ENCODE results near the gene ZBTB12.
A peak's percentile ranks its signal among the peaks of the same experiment; 100 is the strongest.

The ZBTB12 gene

GRCh38 chr6:31901953-31902643 is at the start of gene ZBTB12:
TSS of gene ZBTB12 (minus strand) at chr6:31902086. CDS start at chr6:31901305, 781 bp downstream.
- in situ Hi-C loops (cut with MboI; ENCODE audit: low pct_unique_long_range_greater_than_20kb, low sequenced_read_pairs, unreplicated experiment), result no loop called here
- TF ChIP-seq CTCF (IDR thresholded peaks at IDR 0.05; ENCODE audit: extremely low read depth, insufficient read depth, missing control alignments), result no peak
- peak; percentile 97 for DNase-seq (ENCODE audit: low spot score)

- in situ Hi-C loops (cut with MboI; ENCODE audit: low pct_unique_long_range_greater_than_20kb, low sequenced_read_pairs, unreplicated experiment), result no loop called here
Measured at GRCh38 chr6:31949926-31950548, 48.2 kb upstream of the ZBTB12 start.

GRCh38 chr6:31948753-31949413 is 47.0 kb upstream of the ZBTB12 start:
- TF ChIP-seq CTCF (IDR thresholded peaks at IDR 0.05; ENCODE audit: extremely low read depth, insufficient read depth, missing control alignments), result no peak
- in situ Hi-C loops (cut with MboI; ENCODE audit: low pct_unique_long_range_greater_than_20kb, low sequenced_read_pairs, unreplicated experiment), result no loop called here
- DNase-seq (ENCODE audit: low spot score), result no peak

More at GRCh38 chr6:31949926-31950548, 48.2 kb upstream of the ZBTB12 start:
- DNase-seq (ENCODE audit: low spot score), result no peak
- TF ChIP-seq CTCF (IDR thresholded peaks at IDR 0.05; ENCODE audit: extremely low read depth, insufficient read depth, missing control alignments), result no peak

GRCh38 chr6:31948306-31948705 is 46.4 kb upstream of the ZBTB12 start:
- in situ Hi-C loops (cut with MboI; ENCODE audit: low pct_unique_long_range_greater_than_20kb, low sequenced_read_pairs, unreplicated experiment), result no loop called here
- DNase-seq (ENCODE audit: low spot score), result no peak
- TF ChIP-seq CTCF (IDR thresholded peaks at IDR 0.05; ENCODE audit: extremely low read depth, insufficient read depth, missing control alignments), result no peak

- in situ Hi-C loops (cut with MboI; ENCODE audit: low pct_unique_long_range_greater_than_20kb, low sequenced_read_pairs, unreplicated experiment), result no loop called here
- no peak for TF ChIP-seq CTCF (IDR thresholded peaks at IDR 0.05; ENCODE audit: extremely low read depth, insufficient read depth, missing control alignments)
- no peak for DNase-seq (ENCODE audit: low spot score)
Measured at GRCh38 chr6:31947864-31948263, 46.0 kb upstream of the ZBTB12 start.

GRCh38 chr6:31947070-31947675 is 45.3 kb upstream of the ZBTB12 start:
- no peak for TF ChIP-seq CTCF (IDR thresholded peaks at IDR 0.05; ENCODE audit: extremely low read depth, insufficient read depth, missing control alignments)
- no peak for DNase-seq (ENCODE audit: low spot score)
- in situ Hi-C loops (cut with MboI; ENCODE audit: low pct_unique_long_range_greater_than_20kb, low sequenced_read_pairs, unreplicated experiment), result no loop called here
